Peyer's patch (tissue), 4 donors: ENCODE results near the gene TMEM106C.

Experiments
- CTCF ChIP-seq, 6 experiments: fragments of 450-650 bp in 4 of 6; fragments of 200-600 bp in 2 of 6; sonication (generic) in 1 of 6; IDR thresholded peaks; one replicate each; pipeline ENCODE4 v1.5.1; 2017 to 2019; ENCODE audit warnings: antibody characterized with exemption in 6 of 6, mild to moderate bottlenecking in 3 of 6, moderate library complexity in 1 of 6
- POLR2A ChIP-seq, 2 donors: fragments of 450-650 bp; IDR thresholded peaks; one replicate each; pipeline ENCODE4 v1.5.1; 2017; ENCODE audit warnings: antibody characterized with exemption in 2 of 2, mild to moderate bottlenecking in 2 of 2, moderate library complexity in 2 of 2

DNA sequence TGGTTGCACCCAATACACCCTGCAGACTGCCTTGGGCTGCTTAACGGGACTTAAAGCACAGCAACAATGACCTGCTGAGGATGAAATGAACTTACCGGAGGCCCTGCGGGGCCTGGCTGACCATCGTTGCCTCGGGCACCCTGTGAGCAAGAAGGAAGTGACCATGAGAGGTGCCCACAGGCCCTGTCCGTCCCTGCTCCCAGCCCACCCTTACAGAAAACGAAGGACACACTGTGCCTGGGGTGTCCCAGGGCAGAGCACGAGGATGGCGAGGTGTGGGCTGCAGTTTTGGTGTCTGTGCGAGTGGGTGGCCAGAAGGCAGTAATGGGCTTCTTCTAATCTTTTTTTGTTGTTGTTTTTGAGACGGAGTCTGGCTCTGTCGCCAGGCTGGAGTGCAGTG is 26.3 kb downstream of the TMEM106C start:
- TF ChIP-seq CTCF (IDR thresholded peaks at IDR 0.05) (no peak), POLR2A (IDR thresholded peaks at IDR 0.05) (no peak)
